ENCODE measurements around the gene SIAH1.
A peak's percentile ranks its signal among the peaks of the same experiment; 100 is the strongest.
"Not testable (repeated sequence)": the region's sequence is repeated elsewhere in the genome, so short reads cannot be mapped to it uniquely, and the experiment has no call there.

SIAH1 gene

DNA sequence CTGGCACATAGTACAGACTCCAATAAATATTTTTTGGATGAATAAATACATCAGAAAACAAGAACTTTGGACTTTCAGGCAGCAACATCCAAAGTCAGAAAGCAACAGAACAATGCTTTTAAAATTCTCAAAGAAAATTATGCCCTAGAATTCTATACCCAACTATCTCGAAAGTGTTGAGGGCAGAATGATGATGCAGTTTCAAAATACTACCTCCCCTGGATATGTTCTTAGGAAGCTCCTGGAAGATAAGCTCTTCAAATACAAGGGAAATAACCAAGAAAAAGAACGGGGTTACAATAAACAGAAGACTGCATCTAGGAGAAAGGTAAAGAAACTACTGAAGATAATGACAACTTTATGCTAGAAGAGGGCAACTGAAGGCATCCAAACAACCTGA lies 11.0 kb downstream of the SIAH1 start:
- Histone ChIP-seq H3K9me3 (ENCODE audit: control insufficient read depth in 2 of 2, low read length in 2 of 2) (no peaks in the 10 kb centered on the region), H3K27me3 (ENCODE audit: control insufficient read depth in 1 of 2, insufficient read depth in 2 of 2, low read length in 2 of 2) (no peaks in the 10 kb centered on the region), H3K9ac (ENCODE audit: low read length in 2 of 2) (no peak overlapping the region), H3K4me1 (ENCODE audit: control insufficient read depth, insufficient read depth, low read length) (peaks cover 7% of the 10 kb centered on the region), H3K27ac (ENCODE audit: low read length) (no peak overlapping the region), H3K4me3 (ENCODE audit: low read length in 2 of 2) (no peak overlapping the region), H3K36me3 (ENCODE audit: control insufficient read depth in 2 of 2, insufficient read depth in 2 of 2, low read length in 2 of 2) (no peaks in the 10 kb centered on the region)

DNA sequence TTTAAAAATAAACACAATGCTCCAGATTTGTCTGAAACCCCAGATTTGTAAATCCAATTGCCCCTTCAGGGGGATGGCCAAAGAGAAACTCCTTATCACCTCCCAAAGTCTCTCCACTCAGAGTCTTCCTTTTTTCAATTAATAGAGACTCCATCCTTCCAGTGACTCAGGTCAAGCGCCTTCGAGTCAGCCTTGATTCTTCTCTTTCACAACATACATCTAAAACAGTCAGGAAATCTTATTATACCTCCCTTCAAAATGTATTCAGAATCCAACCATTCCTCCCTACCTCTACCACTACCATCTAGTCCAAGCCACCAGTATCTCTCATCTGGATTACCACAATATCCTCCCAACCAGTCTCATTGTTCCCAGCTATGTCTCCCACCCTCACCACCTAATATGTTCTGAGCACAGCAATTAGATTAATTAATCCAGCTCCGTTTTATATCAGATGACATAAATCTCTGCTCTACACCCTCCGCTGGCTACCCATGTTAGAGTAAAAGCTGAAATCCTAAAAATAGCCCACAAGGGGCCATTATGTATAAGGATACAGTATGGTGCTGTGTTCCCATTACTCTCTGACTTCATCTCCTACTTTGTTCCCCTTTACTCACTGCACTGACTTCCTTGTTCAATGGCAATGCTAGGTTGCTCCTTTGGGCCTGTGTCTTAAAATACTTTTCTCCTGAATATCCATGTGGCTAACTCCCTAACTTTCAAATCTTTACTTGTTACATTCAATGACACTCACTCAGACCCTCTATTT lies 11.8 kb downstream of the SIAH1 start:
- Histone ChIP-seq H3K9ac (ENCODE audit: low read length in 2 of 2) (no peak overlapping the region), H3K36me3 (ENCODE audit: control insufficient read depth in 2 of 2, insufficient read depth in 2 of 2, low read length in 2 of 2) (no peaks in the 10 kb centered on the region), H3K9me3 (ENCODE audit: control insufficient read depth in 2 of 2, low read length in 2 of 2) (no peaks in the 10 kb centered on the region), H3K27ac (ENCODE audit: low read length) (no peak overlapping the region), H3K4me1 (ENCODE audit: control insufficient read depth, insufficient read depth, low read length) (peaks cover 4% of the 10 kb centered on the region), H3K4me3 (ENCODE audit: low read length in 2 of 2) (no peak overlapping the region), H3K27me3 (ENCODE audit: control insufficient read depth in 1 of 2, insufficient read depth in 2 of 2, low read length in 2 of 2) (no peaks in the 10 kb centered on the region)

DNA sequence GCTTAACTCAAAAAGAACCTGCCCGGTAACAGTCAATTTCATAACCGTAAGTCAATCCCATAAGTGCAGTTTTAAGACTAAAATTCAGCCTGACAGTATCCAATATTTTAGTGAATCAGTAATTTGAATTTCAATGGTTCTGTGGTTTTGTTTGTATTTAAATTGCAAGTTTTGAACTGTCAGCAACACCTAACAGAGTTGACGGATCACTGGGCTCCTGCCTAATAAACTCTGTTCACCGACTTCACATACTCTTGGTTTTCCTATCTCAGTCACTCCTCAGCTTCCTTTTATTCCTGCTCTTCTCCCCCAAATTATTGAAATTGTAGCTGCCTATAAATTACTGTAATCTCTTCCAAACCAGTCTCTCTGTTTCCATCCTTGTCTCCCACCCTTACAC lies 12.5 kb downstream of the SIAH1 start:
- Histone ChIP-seq H3K27me3 (ENCODE audit: control insufficient read depth in 1 of 2, insufficient read depth in 2 of 2, low read length in 2 of 2) (no peaks in the 10 kb centered on the region), H3K36me3 (ENCODE audit: control insufficient read depth in 2 of 2, insufficient read depth in 2 of 2, low read length in 2 of 2) (no peaks in the 10 kb centered on the region), H3K27ac (ENCODE audit: low read length) (no peak overlapping the region), H3K9me3 (ENCODE audit: control insufficient read depth in 2 of 2, low read length in 2 of 2) (no peaks in the 10 kb centered on the region), H3K9ac (ENCODE audit: low read length in 2 of 2) (no peak overlapping the region), H3K4me3 (ENCODE audit: low read length in 2 of 2) (no peak overlapping the region), H3K4me1 (ENCODE audit: control insufficient read depth, insufficient read depth, low read length) (peaks cover 3% of the 10 kb centered on the region)

DNA sequence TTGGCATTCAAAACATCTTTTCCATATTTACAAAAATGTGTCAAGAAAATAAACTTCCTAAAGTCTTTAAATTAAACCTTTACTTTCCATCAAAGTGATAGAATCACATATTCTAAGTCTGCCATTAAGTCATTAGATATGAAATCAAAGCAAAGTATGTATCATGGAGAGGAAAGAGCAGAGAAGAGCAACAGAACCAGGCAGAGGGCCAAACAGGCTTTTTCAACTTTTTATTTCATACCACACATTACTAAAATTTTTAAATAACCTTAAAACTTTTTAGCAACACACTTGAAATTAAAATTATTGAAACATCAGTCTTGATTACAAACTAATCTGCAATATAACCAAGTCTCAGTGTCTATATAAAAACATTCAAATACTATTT lies 13.8 kb downstream of the SIAH1 start:
- Histone ChIP-seq H3K4me3 (ENCODE audit: low read length in 2 of 2) (no peak overlapping the region), H3K4me1 (ENCODE audit: control insufficient read depth, insufficient read depth, low read length) (peaks cover 11% of the 10 kb centered on the region), H3K36me3 (ENCODE audit: control insufficient read depth in 2 of 2, insufficient read depth in 2 of 2, low read length in 2 of 2) (no peaks in the 10 kb centered on the region), H3K9ac (ENCODE audit: low read length in 2 of 2) (no peak overlapping the region), H3K27ac (ENCODE audit: low read length) (no peak overlapping the region), H3K9me3 (ENCODE audit: control insufficient read depth in 2 of 2, low read length in 2 of 2) (no peaks in the 10 kb centered on the region), H3K27me3 (ENCODE audit: control insufficient read depth in 1 of 2, insufficient read depth in 2 of 2, low read length in 2 of 2) (no peaks in the 10 kb centered on the region)

DNA sequence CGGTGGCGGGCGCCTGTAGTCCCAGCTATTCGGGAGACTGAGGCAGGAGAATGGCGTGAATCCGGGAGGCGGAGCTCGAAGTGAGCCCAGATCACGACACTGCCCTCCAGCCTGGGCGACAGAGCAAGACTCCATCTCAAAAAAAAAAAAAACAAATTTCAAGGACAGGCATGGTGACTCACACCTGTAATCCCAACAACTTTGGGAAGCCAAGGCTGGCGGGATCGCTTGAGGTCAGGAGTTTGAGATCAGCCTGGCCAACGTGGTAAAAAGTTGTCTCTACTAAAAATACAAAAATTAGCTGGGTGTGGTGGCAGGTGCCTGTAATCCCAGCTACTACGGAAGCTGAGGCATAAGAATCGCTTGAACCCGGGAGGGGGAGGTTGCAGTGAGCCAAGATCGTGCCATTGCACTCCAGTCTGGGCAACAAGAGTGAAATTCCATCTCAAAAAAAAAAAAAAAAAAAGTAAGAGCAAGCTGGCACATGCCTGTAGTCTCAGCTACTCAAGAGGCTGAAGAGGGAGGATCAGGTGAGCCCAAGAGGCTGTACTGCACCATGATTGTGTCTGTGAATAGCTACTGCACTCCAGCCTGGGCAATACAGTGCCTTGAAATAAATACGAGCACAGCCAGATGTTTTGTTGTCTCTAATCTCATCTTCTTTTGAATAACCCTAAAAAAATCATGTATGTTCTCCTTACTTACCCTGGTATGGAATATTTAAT lies 14.4 kb downstream of the SIAH1 start:
- not testable (repeated sequence) for H3K27ac ChIP-seq (ENCODE audit: low read length)
- H3K4me1 ChIP-seq (ENCODE audit: control insufficient read depth, insufficient read depth, low read length), result peaks cover 11% of the 10 kb centered on the region

DNA sequence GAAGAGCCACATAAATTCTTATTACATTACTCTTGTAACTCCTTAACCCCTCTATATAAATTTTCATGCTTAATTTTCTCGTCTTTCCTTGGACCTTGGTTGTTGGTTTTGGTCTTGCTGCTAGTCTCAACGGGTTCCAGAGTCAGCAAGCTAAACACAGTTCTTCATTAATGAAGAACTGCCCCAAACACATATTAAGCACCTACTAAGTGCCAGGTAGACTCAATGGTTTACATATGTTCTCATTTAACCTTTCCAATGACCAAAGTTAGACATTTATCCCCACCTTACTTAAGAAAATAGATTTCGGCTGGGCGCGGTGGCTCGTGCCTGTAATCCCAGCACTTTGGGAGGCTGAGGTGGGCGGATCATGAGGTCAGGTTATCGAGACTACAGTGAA lies 15.0 kb downstream of the SIAH1 start:
- H3K27ac ChIP-seq (ENCODE audit: low read length), result no peak overlapping the region

More for the DNA sequence above, 14.4 kb downstream of the SIAH1 start:
- not testable (repeated sequence) for H3K9me3 ChIP-seq (ENCODE audit: control insufficient read depth in 2 of 2, low read length in 2 of 2); H3K36me3 ChIP-seq (ENCODE audit: control insufficient read depth in 2 of 2, insufficient read depth in 2 of 2, low read length in 2 of 2); H3K4me3 ChIP-seq (ENCODE audit: low read length in 2 of 2); H3K9ac ChIP-seq (ENCODE audit: low read length in 2 of 2); H3K27me3 ChIP-seq (ENCODE audit: control insufficient read depth in 1 of 2, insufficient read depth in 2 of 2, low read length in 2 of 2)

DNA sequence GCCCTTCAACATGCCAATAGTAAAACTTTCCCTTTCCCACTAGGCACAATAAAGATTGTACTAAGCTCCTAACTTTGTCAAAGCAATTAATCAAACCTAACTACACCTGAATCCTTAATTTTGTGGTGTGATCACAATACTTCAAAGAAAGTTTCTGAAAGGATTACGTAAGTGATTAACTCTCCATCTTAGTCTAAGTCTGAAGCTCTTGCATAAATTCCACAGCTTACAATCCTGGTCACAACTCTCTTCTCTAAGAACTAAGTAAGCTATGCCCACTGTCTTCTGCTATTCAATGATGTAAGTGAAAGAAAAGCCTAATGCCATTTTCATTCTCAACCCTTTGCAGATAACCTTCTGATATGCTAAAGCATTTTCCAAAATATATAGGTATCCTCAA lies 15.4 kb downstream of the SIAH1 start:
- no peak overlapping the region for H3K4me3 ChIP-seq (ENCODE audit: low read length in 2 of 2)
- no peaks in the 10 kb centered on the region for H3K36me3 ChIP-seq (ENCODE audit: control insufficient read depth in 2 of 2, insufficient read depth in 2 of 2, low read length in 2 of 2)
- H3K27ac ChIP-seq (ENCODE audit: low read length), result no peak overlapping the region
- no peaks in the 10 kb centered on the region for H3K27me3 ChIP-seq (ENCODE audit: control insufficient read depth in 1 of 2, insufficient read depth in 2 of 2, low read length in 2 of 2)
- H3K9me3 ChIP-seq (ENCODE audit: control insufficient read depth in 2 of 2, low read length in 2 of 2), result no peaks in the 10 kb centered on the region
- H3K4me1 ChIP-seq (ENCODE audit: control insufficient read depth, insufficient read depth, low read length), result peaks cover 21% of the 10 kb centered on the region
- H3K9ac ChIP-seq (ENCODE audit: low read length in 2 of 2), result no peak overlapping the region

More for the DNA sequence above, 15.0 kb downstream of the SIAH1 start:
- peaks cover 16% of the 10 kb centered on the region for H3K4me1 ChIP-seq (ENCODE audit: control insufficient read depth, insufficient read depth, low read length)
- H3K9ac ChIP-seq (ENCODE audit: low read length in 2 of 2), result no peak overlapping the region
- H3K36me3 ChIP-seq (ENCODE audit: control insufficient read depth in 2 of 2, insufficient read depth in 2 of 2, low read length in 2 of 2), result no peaks in the 10 kb centered on the region
- no peaks in the 10 kb centered on the region for H3K9me3 ChIP-seq (ENCODE audit: control insufficient read depth in 2 of 2, low read length in 2 of 2)
- H3K4me3 ChIP-seq (ENCODE audit: low read length in 2 of 2), result no peak overlapping the region
- no peaks in the 10 kb centered on the region for H3K27me3 ChIP-seq (ENCODE audit: control insufficient read depth in 1 of 2, insufficient read depth in 2 of 2, low read length in 2 of 2)

DNA sequence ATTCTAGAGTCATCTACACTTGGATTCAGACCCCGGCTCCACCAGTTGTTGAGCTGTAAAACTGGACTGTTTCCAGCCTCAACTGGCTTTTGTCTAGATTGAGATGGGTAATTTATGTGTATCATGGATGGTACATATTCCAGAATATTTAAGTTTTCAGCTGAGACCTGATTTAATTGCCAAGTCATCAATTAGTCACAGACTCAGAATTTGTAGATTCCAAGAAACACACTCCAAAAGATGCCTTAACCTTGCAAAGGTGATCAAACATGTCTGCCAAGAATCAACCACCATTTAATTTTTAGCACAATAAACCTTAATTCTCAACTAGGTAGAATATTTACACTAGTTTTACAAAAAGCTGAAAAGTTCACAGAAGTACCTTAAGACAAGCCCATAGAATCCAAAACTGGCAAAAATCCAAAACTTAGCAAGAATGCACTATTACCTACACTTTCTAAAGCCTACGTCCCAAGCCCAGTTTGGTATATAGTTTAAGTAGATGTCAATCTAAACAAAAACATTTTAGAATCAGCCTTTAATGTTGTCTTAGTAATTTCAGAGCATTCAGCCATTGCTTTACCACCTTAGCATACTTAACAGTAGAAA lies 17.7 kb downstream of the SIAH1 start:
- H3K27ac ChIP-seq (ENCODE audit: low read length), result no peak overlapping the region
- no peak overlapping the region for H3K9ac ChIP-seq (ENCODE audit: low read length in 2 of 2)
- no peaks in the 10 kb centered on the region for H3K36me3 ChIP-seq (ENCODE audit: control insufficient read depth in 2 of 2, insufficient read depth in 2 of 2, low read length in 2 of 2)
- no peaks in the 10 kb centered on the region for H3K27me3 ChIP-seq (ENCODE audit: control insufficient read depth in 1 of 2, insufficient read depth in 2 of 2, low read length in 2 of 2)
- peaks cover 18% of the 10 kb centered on the region for H3K4me1 ChIP-seq (ENCODE audit: control insufficient read depth, insufficient read depth, low read length)
- no peaks in the 10 kb centered on the region for H3K9me3 ChIP-seq (ENCODE audit: control insufficient read depth in 2 of 2, low read length in 2 of 2)
- H3K4me3 ChIP-seq (ENCODE audit: low read length in 2 of 2), result no peak overlapping the region

DNA sequence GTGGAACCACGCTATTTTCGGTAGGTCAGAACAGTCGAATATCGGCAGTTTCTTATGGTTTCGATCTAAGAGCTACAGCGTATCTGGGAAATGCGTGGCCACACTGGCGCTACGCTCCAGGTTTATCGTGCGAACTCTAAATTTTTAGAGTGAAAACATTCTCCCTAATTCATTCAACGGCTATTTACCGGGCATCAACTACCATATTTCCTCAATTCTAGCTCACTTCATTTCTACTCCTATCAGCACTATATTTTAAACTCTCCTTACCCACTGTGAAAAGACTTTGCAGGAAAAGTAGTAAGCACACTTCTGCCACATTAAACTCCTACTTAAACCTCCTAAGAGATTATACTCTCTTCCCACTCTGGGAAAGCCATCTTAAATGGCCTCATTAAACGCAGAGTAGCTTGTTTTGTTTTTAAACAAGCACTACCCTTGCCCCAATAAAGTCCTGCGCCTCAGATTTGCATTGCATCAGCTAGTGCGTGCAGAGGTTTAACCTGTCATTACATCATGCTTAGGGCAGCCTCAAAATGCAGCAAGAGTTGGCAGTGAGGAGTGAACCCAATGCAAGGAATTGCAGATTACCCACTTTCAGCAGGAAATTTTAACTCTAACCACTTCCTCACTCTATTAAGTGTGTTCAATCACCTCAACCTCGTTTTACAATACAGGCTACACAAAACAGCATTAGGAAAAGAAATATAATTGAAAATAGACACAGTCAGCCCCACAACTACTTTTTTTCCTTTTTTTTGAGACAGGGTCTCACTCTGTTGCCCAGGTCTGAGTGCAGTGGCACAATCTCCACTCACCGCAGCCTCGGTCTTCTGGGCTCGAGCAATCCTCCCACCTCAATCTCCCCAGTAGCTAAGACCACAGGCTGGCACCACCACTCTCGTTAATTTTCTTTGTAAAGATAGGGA lies 18.8 kb downstream of the SIAH1 start:
- Histone ChIP-seq H3K4me1 (ENCODE audit: control insufficient read depth, insufficient read depth, low read length) (peaks cover 23% of the 10 kb centered on the region), H3K27me3 (ENCODE audit: control insufficient read depth in 1 of 2, insufficient read depth in 2 of 2, low read length in 2 of 2) (no peaks in the 10 kb centered on the region), H3K36me3 (ENCODE audit: control insufficient read depth in 2 of 2, insufficient read depth in 2 of 2, low read length in 2 of 2) (peaks cover 0 to 8% of the 10 kb centered on the region in 2 donors), H3K9ac (ENCODE audit: low read length in 2 of 2) (peak overlapping the region; percentile 60 to 66), H3K9me3 (ENCODE audit: control insufficient read depth in 2 of 2, low read length in 2 of 2) (no peaks in the 10 kb centered on the region), H3K4me3 (ENCODE audit: low read length in 2 of 2) (peak overlapping the region; percentile 72 to 79), H3K27ac (ENCODE audit: low read length) (peak overlapping the region; percentile 75)

DNA sequence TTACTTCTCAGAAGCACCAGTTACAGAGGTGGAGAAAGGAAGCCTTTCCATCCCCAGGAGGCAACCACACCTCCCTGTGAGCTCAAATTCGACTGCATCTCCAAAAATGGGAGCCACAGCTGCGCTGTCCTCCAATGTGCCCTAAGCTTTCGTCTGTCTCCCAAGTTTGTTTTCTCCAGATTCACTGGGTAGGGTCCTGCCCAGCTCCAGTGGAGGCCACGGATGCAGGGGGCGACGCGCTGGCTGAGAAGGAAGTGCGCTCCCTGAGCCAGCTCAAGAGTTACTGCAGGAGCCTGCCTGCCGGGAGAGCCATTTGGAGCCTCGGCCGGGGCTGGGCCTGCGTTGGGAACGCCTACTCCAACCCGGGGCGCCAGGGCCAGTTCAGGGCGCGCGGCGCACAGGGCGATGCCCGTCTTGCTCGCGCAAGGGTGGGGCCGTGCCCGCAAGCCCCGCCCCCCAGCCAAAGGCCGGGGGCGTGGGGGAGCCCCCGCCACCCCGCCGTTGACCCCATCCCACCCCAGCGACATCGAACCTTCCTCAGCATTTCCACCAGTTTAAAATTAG lies 19.5 kb downstream of the SIAH1 start:
- peak overlapping the region; percentile 75 for H3K27ac ChIP-seq (ENCODE audit: low read length)
- H3K9ac ChIP-seq (ENCODE audit: low read length in 2 of 2), result peak overlapping the region; percentile 60 to 66
- peak overlapping the region; percentile 72 to 79 for H3K4me3 ChIP-seq (ENCODE audit: low read length in 2 of 2)
- H3K27me3 ChIP-seq (ENCODE audit: control insufficient read depth in 1 of 2, insufficient read depth in 2 of 2, low read length in 2 of 2), result no peaks in the 10 kb centered on the region
- H3K9me3 ChIP-seq (ENCODE audit: control insufficient read depth in 2 of 2, low read length in 2 of 2), result no peaks in the 10 kb centered on the region
- H3K36me3 ChIP-seq (ENCODE audit: control insufficient read depth in 2 of 2, insufficient read depth in 2 of 2, low read length in 2 of 2), result peaks cover 0 to 10% of the 10 kb centered on the region in 2 donors
- H3K4me1 ChIP-seq (ENCODE audit: control insufficient read depth, insufficient read depth, low read length), result peaks cover 23% of the 10 kb centered on the region

Measured in stomach smooth muscle (tissue), 2 donors.